HG03354 (cell line): ENCODE results near the gene BOD1.

ENCODE experiments used
- ATAC-seq: cut with Tn5 transposase; IDR thresholded peaks from one replicate; pipeline ENCODE4 v1.9.1; 2021; ENCODE audit warnings: mild to moderate bottlenecking; ENCODE audit not compliant: unreplicated experiment, poor library complexity, severe bottlenecking

BOD1 gene

DNA sequence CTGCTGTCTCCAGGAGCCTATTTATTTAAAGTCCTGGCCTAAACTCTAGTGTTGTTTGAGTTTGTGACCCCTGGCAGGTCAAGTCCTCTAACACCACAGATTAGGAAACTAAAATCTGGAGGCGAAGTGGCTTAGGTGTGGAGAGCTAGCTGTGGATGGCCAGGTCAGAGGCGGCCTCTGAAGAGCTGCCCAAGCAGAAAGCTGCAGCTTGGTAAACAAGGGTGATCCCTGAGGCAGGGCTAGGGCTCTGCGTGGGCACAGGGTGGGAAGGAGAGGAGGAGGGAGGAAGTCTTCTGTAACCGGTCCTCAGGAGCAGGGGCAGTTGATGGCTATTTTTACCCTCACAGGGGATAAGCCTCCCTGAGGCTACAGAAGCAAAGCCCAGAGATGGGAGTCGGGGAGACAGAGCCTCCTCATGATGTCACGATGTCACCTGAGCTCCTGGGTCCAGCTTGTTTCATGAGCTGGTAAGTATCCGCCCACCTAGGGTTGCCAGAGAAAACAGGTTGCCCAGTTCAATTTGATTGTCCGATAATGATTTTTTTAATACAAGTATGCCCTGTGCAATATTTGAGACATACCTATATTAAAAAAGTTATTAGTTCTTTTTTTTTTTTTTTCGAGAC, 25.9 kb upstream of the BOD1 start:
- no peak for ATAC-seq

DNA sequence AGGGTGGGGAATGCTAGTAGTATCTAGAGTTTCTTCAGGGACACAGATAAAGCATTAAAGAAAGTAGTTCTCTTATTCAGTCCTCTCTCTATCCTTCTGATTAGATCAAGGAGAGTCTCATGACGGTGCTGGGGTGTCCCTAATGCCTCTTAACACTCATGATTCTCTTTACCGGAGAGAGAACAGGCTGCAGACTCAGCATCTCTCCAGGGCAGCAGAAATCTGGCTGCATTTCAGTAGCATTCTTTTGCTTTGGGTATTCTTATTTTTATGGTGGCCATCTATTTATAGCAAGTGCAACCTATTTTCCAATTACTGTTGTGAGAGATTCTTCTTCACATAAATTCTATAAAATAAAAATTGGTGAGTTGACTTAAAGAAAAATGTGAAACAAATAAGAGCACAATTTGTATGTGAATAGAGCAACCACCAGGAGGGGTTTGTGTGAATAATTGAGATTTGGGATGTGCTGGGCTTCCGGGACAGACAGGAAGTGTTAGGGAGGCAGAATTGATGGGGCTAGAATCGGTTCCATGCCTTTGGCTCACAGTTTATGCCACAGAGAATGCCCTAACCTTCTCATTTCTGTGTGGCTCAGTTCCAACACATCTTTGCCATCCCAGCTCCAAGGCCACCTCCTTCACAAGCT, 23.8 kb upstream of the BOD1 start:
- no peak for ATAC-seq

DNA sequence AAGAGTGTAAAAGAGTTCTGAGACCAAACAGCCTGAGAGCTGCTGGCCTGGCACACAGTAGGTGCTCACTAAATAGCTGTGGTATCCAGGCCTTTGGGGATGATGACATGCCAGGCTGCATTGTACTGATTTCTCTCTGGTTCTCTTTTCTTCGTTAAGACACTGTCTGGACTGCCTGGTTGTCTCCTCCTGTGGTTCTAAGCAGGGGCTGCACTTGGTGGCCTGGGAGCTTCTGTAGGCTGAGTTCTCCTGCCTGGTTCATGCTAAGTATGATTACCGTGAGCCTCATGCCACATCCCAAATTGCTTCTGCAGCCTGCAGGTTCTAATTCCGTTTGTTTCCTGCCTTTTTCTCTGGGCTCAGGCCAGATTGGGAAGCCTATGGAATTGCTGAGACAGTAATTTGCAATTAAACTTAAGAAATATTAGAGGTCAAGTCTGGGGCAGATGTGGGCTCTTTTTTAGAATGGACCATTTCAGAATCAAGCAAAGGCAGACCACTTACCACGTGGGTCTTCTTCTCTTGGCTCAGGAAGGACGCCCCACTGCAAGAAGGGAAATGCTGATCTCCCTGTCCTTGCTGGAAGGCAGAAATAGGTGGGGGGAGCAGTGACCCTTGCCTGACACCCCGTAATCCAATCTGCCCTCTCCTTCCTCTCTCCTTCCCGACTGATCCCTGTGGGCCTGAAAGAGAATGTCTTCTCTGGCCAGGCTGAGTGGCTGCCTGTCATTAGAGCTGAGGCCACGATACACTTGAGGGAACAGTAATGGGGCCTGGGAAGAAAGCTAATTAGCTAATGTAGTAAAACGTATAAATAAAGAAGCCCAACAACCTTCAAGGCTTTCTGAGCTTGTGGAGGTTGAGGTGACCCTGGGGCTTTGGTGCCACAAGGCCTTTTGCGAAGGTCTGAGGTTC, 21.9 kb upstream of the BOD1 start:
- no peak for ATAC-seq

GRCh38 chr5:173637340-173637739, 20.9 kb upstream of the BOD1 start:
- ATAC-seq, result no peak

DNA sequence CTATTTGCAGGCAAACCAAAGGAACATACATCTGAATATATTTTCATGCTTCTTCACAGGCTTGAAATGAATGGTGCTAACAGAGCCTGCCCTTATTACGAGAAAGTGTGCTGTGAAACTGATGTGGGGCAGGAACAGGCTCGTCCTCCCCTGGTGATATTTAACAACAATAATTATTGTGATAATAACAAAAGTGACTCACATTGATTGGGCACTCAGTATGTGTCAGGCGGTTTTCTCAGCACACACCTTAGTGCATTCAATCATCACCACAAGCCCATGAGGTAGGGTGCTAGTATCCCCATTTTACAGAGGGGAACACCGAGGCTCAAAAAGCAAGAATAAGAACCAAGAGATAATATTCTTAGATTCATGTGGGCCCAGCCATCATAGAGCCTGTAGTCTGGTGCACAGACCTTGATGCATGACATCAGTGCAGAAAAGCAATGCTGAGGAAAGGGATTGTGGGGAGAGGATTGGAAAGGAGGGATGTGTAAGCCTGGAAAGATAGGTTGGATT, 18.1 kb upstream of the BOD1 start:
- no peak for ATAC-seq

DNA sequence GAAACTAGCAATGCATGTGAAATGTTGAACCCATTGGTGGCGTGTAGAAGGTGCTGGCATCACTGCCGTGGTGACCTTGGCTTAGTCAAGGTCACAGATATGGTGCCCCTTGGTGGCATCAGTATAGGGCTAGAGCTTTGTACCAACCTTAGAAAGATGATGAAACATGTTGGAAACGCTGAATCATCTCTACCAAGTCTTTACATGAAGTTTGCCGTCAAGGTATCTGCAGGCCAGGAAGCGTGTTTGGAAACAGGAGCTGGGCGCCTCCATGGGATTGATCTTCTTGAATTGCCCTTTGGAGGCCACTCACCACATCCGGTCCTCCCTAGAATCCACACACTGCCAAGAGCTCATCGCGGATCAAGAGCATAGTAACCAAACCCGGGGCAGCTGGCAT, 16.9 kb upstream of the BOD1 start:
- no peak for ATAC-seq

GRCh38 chr5:173631478-173631877, 15.0 kb upstream of the BOD1 start:
- ATAC-seq, result no peak

GRCh38 chr5:173630724-173631365, 14.4 kb upstream of the BOD1 start:
- ATAC-seq, result no peak

GRCh38 chr5:173629628-173630027, 13.2 kb upstream of the BOD1 start:
- ATAC-seq, result no peak

GRCh38 chr5:173628501-173628900, 12.1 kb upstream of the BOD1 start:
- ATAC-seq, result no peak

DNA sequence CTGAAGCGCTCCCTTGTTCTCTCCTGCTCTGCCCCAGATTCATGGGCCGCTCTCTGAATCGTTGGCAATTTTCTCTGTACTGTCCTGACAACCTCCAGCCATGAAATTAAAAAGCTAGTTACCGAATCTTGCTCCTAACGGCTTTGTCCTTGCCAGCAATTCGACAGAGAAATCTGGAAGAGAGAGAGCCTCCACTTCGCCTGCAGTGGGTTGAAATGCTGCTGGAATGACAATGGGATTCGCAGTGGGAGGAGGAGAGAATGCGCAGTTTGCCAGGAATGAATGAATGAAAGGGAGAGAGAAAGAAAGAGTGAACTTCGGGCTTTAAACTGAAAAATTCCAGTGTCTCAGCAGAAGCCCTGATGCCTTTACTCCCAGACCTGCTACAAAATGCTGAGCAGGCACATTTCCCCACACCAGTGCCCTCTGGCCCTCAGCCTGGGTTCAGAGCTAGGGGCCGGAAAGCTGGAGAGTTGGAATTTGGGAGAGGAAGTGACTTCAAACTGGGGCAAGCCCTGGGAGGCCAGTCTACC, 11.5 kb upstream of the BOD1 start:
- ATAC-seq, result no peak

DNA sequence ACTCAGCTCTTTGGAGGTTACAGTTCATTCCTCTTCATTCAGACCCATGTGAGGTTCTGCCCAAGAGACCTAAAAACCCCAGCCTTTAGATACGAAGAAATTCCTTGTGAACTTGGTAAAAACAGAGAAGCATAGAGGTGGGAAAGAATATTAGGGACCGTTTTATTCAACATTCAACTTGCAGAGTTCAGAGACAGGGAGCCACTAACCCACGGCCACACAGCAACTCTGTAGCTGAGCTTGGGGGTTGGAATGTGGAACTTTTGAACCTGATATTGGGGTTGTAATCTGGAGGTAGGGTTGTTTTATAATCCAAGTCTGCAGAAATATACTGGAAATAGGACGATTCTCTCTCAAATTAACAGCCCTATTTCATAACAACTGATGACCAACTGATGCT, 10.8 kb upstream of the BOD1 start:
- ATAC-seq, result no peak

- no peak for ATAC-seq
Observed at GRCh38 chr5:173626505-173626820, 10.0 kb upstream of the BOD1 start.

DNA sequence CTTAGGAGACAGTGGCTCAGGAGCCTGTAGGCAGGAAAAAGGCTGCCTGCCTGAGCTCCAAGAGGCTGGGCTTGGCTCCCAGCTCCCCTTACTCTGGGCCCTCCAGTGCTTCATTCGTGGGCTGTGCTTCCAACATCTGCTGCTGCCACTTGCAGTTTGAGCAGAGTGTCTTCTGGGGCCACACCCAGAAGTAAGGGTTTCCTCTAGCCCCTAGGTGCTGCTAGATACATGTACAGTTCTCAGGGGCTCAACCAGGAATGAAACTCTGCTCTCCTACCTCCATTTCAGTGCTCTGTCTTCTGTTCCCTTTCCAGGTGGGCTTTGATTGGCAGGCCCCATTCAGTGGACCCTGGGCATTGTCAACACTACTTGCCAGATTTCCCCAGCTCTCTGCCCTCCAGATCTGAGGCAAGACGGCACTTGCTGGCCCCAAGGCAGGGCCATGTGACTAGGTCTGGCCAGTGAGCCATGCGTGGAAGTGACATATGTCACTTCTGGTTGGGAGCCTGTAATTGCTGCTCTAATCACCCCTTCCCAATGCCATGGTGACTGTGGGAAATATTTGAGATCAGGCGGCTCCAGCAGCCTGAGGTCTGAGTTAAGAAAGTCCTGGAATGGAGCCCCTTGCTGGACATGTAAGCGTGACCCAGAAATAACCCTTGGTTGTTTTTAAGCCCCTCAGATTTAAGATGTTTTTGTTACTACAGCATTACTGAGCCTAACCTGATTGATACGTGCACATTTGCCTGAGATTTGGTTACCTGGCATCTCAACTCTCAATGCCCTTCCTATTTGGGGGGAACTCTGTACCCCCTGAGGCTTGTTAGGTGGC, 9.4 kb upstream of the BOD1 start:
- ATAC-seq, result peak; percentile 54

- ATAC-seq, result no peak
Observed at GRCh38 chr5:173625261-173625660, 8.8 kb upstream of the BOD1 start.

GRCh38 chr5:173624282-173624681, 7.8 kb upstream of the BOD1 start:
- no peak for ATAC-seq

- no peak for ATAC-seq
Observed at GRCh38 chr5:173623789-173624188, 7.3 kb upstream of the BOD1 start.

GRCh38 chr5:173623296-173623771, 6.9 kb upstream of the BOD1 start:
- no peak for ATAC-seq
